Endothelial cell (in vitro differentiated cells): ENCODE measurements around the gene OSBPL3. TPM values are rescaled to one million over a fixed set of nuclear protein-coding genes. Genes with fewer than 3 reads are reported as not detected.

Experiments
- DNase-seq: peaks from one replicate; pipeline ENCODE4 v3.0.0; 2021; ENCODE audit warnings: low spot score
- H3K27ac Mint-ChIP-seq: one replicate; pipeline ENCODE4 v1.8.0; 2021; ENCODE audit warnings: mixed read lengths, inconsistent platforms; ENCODE audit not compliant: unreplicated experiment
- H3K27me3 Mint-ChIP-seq: one replicate; pipeline ENCODE4 v1.8.0; 2021; ENCODE audit warnings: mild to moderate bottlenecking, moderate library complexity, mixed read lengths, inconsistent platforms; ENCODE audit not compliant: unreplicated experiment
- H3K36me3 Mint-ChIP-seq: one replicate; pipeline ENCODE4 v1.8.0; 2021; ENCODE audit warnings: mild to moderate bottlenecking, low read depth, mixed read lengths, inconsistent platforms; ENCODE audit not compliant: unreplicated experiment
- H3K4me1 Mint-ChIP-seq: one replicate; pipeline ENCODE4 v1.8.0; 2021; ENCODE audit warnings: mild to moderate bottlenecking, mixed read lengths, inconsistent platforms; ENCODE audit not compliant: unreplicated experiment
- H3K4me3 Mint-ChIP-seq: one replicate; pipeline ENCODE4 v1.8.0; 2021; ENCODE audit warnings: mild to moderate bottlenecking, mixed read lengths, inconsistent platforms; ENCODE audit not compliant: unreplicated experiment
- H3K9me3 Mint-ChIP-seq: one replicate; pipeline ENCODE4 v1.8.0; 2021; ENCODE audit warnings: mixed read lengths, inconsistent platforms; ENCODE audit not compliant: unreplicated experiment
- CTCF ChIP-seq: fragments of 200-600 bp; sonication (generic); IDR thresholded peaks from one replicate; pipeline ENCODE4 v1.5.0; 2021; ENCODE audit warnings: antibody characterized with exemption; ENCODE audit not compliant: unreplicated experiment
- total RNA-seq: library from RNA; stranded (reverse); fragmentation: NEBNext Ultra II Directional; extraction: Animal tissue kit (Norgen Biotek cat#: 25700); gene quantifications from one replicate; pipeline ENCODE4 v1.2.1, GENCODE V29; 2021; ENCODE audit not compliant: unreplicated experiment

Gene OSBPL3
- total RNA-seq, 1 donor from 2014 or later = 3.1 TPM

- Mint-ChIP-seq H3K4me3 (no peak overlapping the region), H3K4me1 (no peaks in the 10 kb centered on the region), H3K27ac (no peak overlapping the region), H3K36me3 (no peaks in the 10 kb centered on the region), H3K27me3 (peaks cover 2% of the 10 kb centered on the region), H3K9me3 (no peaks in the 10 kb centered on the region)
- TF ChIP-seq CTCF = no peak
- no peak for DNase-seq
Measured at GRCh38 chr7:24833549-24833948, 146.4 kb downstream of the OSBPL3 start.

GRCh38 chr7:24831240-24831639 lies 148.7 kb downstream of the OSBPL3 start:
- DNase-seq = no peak
- Mint-ChIP-seq H3K4me1 (peaks cover 2% of the 10 kb centered on the region), H3K9me3 (no peaks in the 10 kb centered on the region), H3K4me3 (no peak overlapping the region), H3K27ac (no peak overlapping the region), H3K36me3 (no peaks in the 10 kb centered on the region), H3K27me3 (peaks cover 2% of the 10 kb centered on the region)
- no peak for TF ChIP-seq CTCF

GRCh38 chr7:24830440-24831050 lies 149.4 kb downstream of the OSBPL3 start:
- Mint-ChIP-seq H3K27ac (no peak overlapping the region), H3K4me3 (no peak overlapping the region), H3K4me1 (peaks cover 4% of the 10 kb centered on the region), H3K27me3 (peaks cover 2% of the 10 kb centered on the region), H3K36me3 (no peaks in the 10 kb centered on the region), H3K9me3 (no peaks in the 10 kb centered on the region)
- no peak for TF ChIP-seq CTCF
- no peak for DNase-seq

GRCh38 chr7:24829787-24830186 lies 150.2 kb downstream of the OSBPL3 start:
- Mint-ChIP-seq H3K9me3 (no peaks in the 10 kb centered on the region), H3K4me1 (peaks cover 4% of the 10 kb centered on the region), H3K36me3 (no peaks in the 10 kb centered on the region), H3K27me3 (peaks cover 2% of the 10 kb centered on the region), H3K4me3 (no peak overlapping the region), H3K27ac (no peak overlapping the region)
- TF ChIP-seq CTCF = no peak
- DNase-seq = no peak

- no peak overlapping the region for H3K27ac Mint-ChIP-seq
- H3K36me3 Mint-ChIP-seq = no peaks in the 10 kb centered on the region
- no peaks in the 10 kb centered on the region for H3K9me3 Mint-ChIP-seq
- DNase-seq = no peak
- peaks cover 4% of the 10 kb centered on the region for H3K27me3 Mint-ChIP-seq
- no peak overlapping the region for H3K4me3 Mint-ChIP-seq
- no peak for TF ChIP-seq CTCF
- peaks cover 4% of the 10 kb centered on the region for H3K4me1 Mint-ChIP-seq
Measured at GRCh38 chr7:24828891-24829661, 150.9 kb downstream of the OSBPL3 start.
